Heart right ventricle (tissue), 16 donors: ENCODE data around the gene CHD2. TPM values are rescaled to one million over a fixed set of nuclear protein-coding genes. Genes with fewer than 3 reads are reported as not detected.
A peak's percentile ranks its signal among the peaks of the same experiment; 100 is the strongest.

Experiments used
- ATAC-seq, 8 donors: fragments of 200-7000 bp; cut with Tn5 transposase; one replicate each; pipeline ENCODE4 v1.9.1; 2020; ENCODE audit warnings: mild to moderate bottlenecking in 8 of 8, moderate library complexity in 8 of 8, moderate number of reproducible peaks in 1 of 8
- DNase-seq, 2 donors: peaks; one replicate each; pipeline ENCODE4 v3.0.0-alpha.2; 2020
- H3K27ac ChIP-seq, 10 donors: fragments of 200-600 bp; sonication (generic) in 2 of 10; one replicate each; pipeline versions ENCODE4 v1.5.0 to v1.8.0; 2020 to 2022; ENCODE audit warnings: mild to moderate bottlenecking in 3 of 10
- H3K27me3 ChIP-seq, 7 donors: fragments of 200-600 bp; one replicate each; pipeline ENCODE4 v1.8.0; 2021 to 2022; ENCODE audit warnings: mild to moderate bottlenecking in 2 of 7
- H3K36me3 ChIP-seq, 9 donors: fragments of 200-600 bp; sonication (generic) in 1 of 9; one replicate each; pipeline versions ENCODE4 v1.5.0 to v1.8.0; 2020 to 2022; ENCODE audit warnings: mild to moderate bottlenecking in 2 of 9
- H3K4me1 ChIP-seq, 9 donors: fragments of 200-600 bp; sonication (generic) in 1 of 9; one replicate each; pipeline versions ENCODE4 v1.5.0 to v1.8.0; 2020 to 2022; ENCODE audit warnings: mild to moderate bottlenecking in 4 of 9
- H3K4me3 ChIP-seq, 10 donors: fragments of 200-600 bp; sonication (generic) in 2 of 10; one replicate each; pipeline versions ENCODE4 v1.5.0 to v1.8.0; 2020 to 2022; ENCODE audit warnings: mild to moderate bottlenecking in 7 of 10, moderate library complexity in 2 of 10
- H3K9me3 ChIP-seq, 11 donors: fragments of 200-600 bp in 10 of 11; sonication (generic) in 2 of 11; one replicate each; pipeline versions ENCODE4 v1.5.0 to v1.8.0; 2013 to 2022; ENCODE audit warnings: mild to moderate bottlenecking in 2 of 11, control low read depth in 1 of 11, moderate library complexity in 1 of 11
- CTCF ChIP-seq, 9 donors: fragments of 200-600 bp; sonication (generic) in 2 of 9; IDR thresholded peaks; one replicate each; pipeline versions ENCODE4 v1.5.0 to v1.8.0; 2021 to 2022; ENCODE audit warnings: antibody characterized with exemption in 9 of 9, mild to moderate bottlenecking in 5 of 9, moderate library complexity in 1 of 9
- WGBS, 2 donors: extraction: QIAGEN DNeasy Blood & Tissue Kit; methylation state at CpG; one replicate each; pipeline ENCODE4 v1.1.7; 2013; ENCODE audit warnings: inconsistent platforms in 1 of 2; 5-methylcytosine and 5-hydroxymethylcytosine counted together
- intact Hi-C, 10 donors: fragments of 100-400 bp; cut with DNase I; formaldehyde crosslinking; loops; one replicate each; pipeline versions ENCODE4 v1.11.1 to v1.14.2; 2022
- polyA plus RNA-seq, 2 donors: library from polyadenylated mRNA; stranded (reverse); fragments of 200-250 nt; gene quantifications; one replicate each; pipeline ENCODE4 v1.2.3, GENCODE V29; 2013
- total RNA-seq, 10 donors: library from RNA; stranded (reverse); fragmentation: NEBNext Ultra II Directional in 3 of 10; extraction: Animal tissue kit (Norgen Biotek cat#: 25700) in 3 of 10; gene quantifications; one replicate each; pipeline versions ENCODE4 v1.2.1 to v1.2.4, GENCODE V29; 2021 to 2023
- donor health status: Arrhythmogenic right ventricular cardiomyopathy.
- donor health status: ischemic (EF 13 %, LVEDD 7.1; RV severe dilation, severe dysfunction).
- donor health status: healthy with polysubstance abuse.
- donor health status: DM: no; HTN: yes; CAD: no.
- donor health status: DM: no; HTN: no; CAD: no.
- donor health status: ischemic (EF 25% LVEDD 6.9; RV normal size, moderate dysfunction).
- donor health status: ischemic (EF 25% LVEDD 5.7; RV mildly dilated, moderate dysfunction).
- donor health status: healthy.
- donor health status: DM: yes; HTN: yes; CAD: no.
- donor health status: Ischemic cardiomyopathy.
- donor health status: ischemic (EF 35%, LVEDD 5.7; RV mildly dilated, moderate dysfunction).
- donor health status: nonischemic (EF 11% LVEDD 7.7; RV severe dilation, severe dysfunction).
- donor health status: DM: yes; HTN: yes; CAD: no.
- donor health status: PGD.
- donor health status: ischemic (EF 29% LVEDD 5.4; RV normal size, mild dysfunction).
- donor health status: nonischemic (EF 23%, LVEDD 6.1; RV moderate dilation, normal function).

The CHD2 gene
- total and polyA plus RNA-seq, 12 donors: 12.2 to 74.0 (median 54.6) TPM

GRCh38 chr15:93044301-93045190 lies 144.4 kb downstream of the CHD2 start:
- no peak for TF ChIP-seq CTCF (IDR thresholded peaks at IDR 0.05)
- DNase-seq (no peak), ATAC-seq (peak in 2 of 8 donors; percentile 2 to 42)
- Histone ChIP-seq H3K27me3 (no peaks in the 10 kb centered on the region), H3K4me1 (peaks cover 0 to 26% (median 0%) of the 10 kb centered on the region in 9 donors), H3K36me3 (peaks cover 0 to 62% (median 13%) of the 10 kb centered on the region in 9 donors), H3K27ac (no peak overlapping the region), H3K4me3 (no peak overlapping the region), H3K9me3 (peaks cover 0 to 17% (median 8%) of the 10 kb centered on the region in 11 donors)
- intact Hi-C loops: loop anchor here in 2 of 10 donors (5.0 kb wide), 2 partner anchors 53 to 1063 kb away; no protein-coding TSS in a partner anchor
- 89 to 91% methylated on average over 46 of the region's 46 CpGs for WGBS, 2 donors

GRCh38 chr15:93045191-93045785 lies 145.2 kb downstream of the CHD2 start:
- H3K36me3 ChIP-seq: peaks cover 0 to 69% (median 13%) of the 10 kb centered on the region in 9 donors

GRCh38 chr15:93046120-93046519 lies 146.0 kb downstream of the CHD2 start:
- H3K27me3 ChIP-seq: no peaks in the 10 kb centered on the region
- peaks cover 0 to 19% (median 0%) of the 10 kb centered on the region in 9 donors for H3K4me1 ChIP-seq
- 91 to 94% methylated on average over 4 of the region's 4 CpGs for WGBS, 2 donors
- intact Hi-C loops: loop anchor here in 2 of 10 donors (5.0 kb wide), 2 partner anchors 51 to 1061 kb away; no protein-coding TSS in a partner anchor
- no peak for DNase-seq
- no peak overlapping the region for H3K27ac ChIP-seq
- H3K9me3 ChIP-seq: peaks cover 0 to 17% (median 8%) of the 10 kb centered on the region in 11 donors
- no peak overlapping the region for H3K4me3 ChIP-seq
- peaks cover 0 to 77% (median 13%) of the 10 kb centered on the region in 9 donors for H3K36me3 ChIP-seq
- no peak for TF ChIP-seq CTCF (IDR thresholded peaks at IDR 0.05)
- no peak for ATAC-seq

More at GRCh38 chr15:93045191-93045785, 145.2 kb downstream of the CHD2 start:
- WGBS, 2 donors: 94 to 97% methylated on average over 27 of the region's 27 CpGs
- Histone ChIP-seq H3K9me3 (peaks cover 0 to 17% (median 8%) of the 10 kb centered on the region in 11 donors), H3K27me3 (no peaks in the 10 kb centered on the region), H3K4me3 (no peak overlapping the region), H3K27ac (no peak overlapping the region), H3K4me1 (peaks cover 0 to 20% (median 0%) of the 10 kb centered on the region in 9 donors)
- DNase-seq (no peak), ATAC-seq (no peak)
- no peak for TF ChIP-seq CTCF (IDR thresholded peaks at IDR 0.05)
- intact Hi-C loops: loop anchor here in 2 of 10 donors (5.0 kb wide), 2 partner anchors 52 to 1062 kb away; no protein-coding TSS in a partner anchor

GRCh38 chr15:93046721-93047120 lies 146.6 kb downstream of the CHD2 start:
- TF ChIP-seq CTCF (IDR thresholded peaks at IDR 0.05): no peak
- no peak for ATAC-seq
- intact Hi-C loops: loop anchor here in 2 of 10 donors (5.0 kb wide), 2 partner anchors 51 to 1061 kb away; no protein-coding TSS in a partner anchor
- WGBS, 2 donors: 75 to 79% methylated on average over 7 of the region's 7 CpGs
- no peak for DNase-seq
- no peak overlapping the region for H3K4me3 ChIP-seq
- H3K27me3 ChIP-seq: no peaks in the 10 kb centered on the region
- H3K4me1 ChIP-seq: peaks cover 0 to 19% (median 0%) of the 10 kb centered on the region in 9 donors
- peaks cover 0 to 17% (median 8%) of the 10 kb centered on the region in 11 donors for H3K9me3 ChIP-seq
- no peak overlapping the region for H3K27ac ChIP-seq
- H3K36me3 ChIP-seq: peaks cover 0 to 83% (median 13%) of the 10 kb centered on the region in 9 donors
